GM23248 (cell line): ENCODE results near the gene GAL3ST3.

Source experiments
- EZH2 ChIP-seq: fragments of 200-600 bp; sonication (generic); IDR thresholded peaks from 2 replicates; pipeline ENCODE4 v1.6.1; 2018; ENCODE audit warnings: antibody characterized with exemption, mild to moderate bottlenecking; ENCODE audit not compliant: insufficient read depth, poor library complexity, severe bottlenecking
- EZH2phosphoT487 ChIP-seq: fragments of 200-600 bp; sonication (generic); IDR thresholded peaks from 2 replicates; pipeline ENCODE4 v1.6.1; 2018; ENCODE audit warnings: antibody characterized with exemption, moderate library complexity, mild to moderate bottlenecking, low read depth; ENCODE audit not compliant: insufficient read depth

- TF ChIP-seq EZH2 (no peak), EZH2phosphoT487 (no peak)
These were observed 11.6 kb downstream of the GAL3ST3 start for GRCh38 chr11:66037327-66037726.
